Bone marrow (tissue), 2 donors: ENCODE results near the gene TTC34.

Source experiments
- DNase-seq, 2 donors: peaks; one replicate each; lab custom pipeline; 2025; lab: John Stamatoyannopoulos, UW

Gene TTC34

DNA sequence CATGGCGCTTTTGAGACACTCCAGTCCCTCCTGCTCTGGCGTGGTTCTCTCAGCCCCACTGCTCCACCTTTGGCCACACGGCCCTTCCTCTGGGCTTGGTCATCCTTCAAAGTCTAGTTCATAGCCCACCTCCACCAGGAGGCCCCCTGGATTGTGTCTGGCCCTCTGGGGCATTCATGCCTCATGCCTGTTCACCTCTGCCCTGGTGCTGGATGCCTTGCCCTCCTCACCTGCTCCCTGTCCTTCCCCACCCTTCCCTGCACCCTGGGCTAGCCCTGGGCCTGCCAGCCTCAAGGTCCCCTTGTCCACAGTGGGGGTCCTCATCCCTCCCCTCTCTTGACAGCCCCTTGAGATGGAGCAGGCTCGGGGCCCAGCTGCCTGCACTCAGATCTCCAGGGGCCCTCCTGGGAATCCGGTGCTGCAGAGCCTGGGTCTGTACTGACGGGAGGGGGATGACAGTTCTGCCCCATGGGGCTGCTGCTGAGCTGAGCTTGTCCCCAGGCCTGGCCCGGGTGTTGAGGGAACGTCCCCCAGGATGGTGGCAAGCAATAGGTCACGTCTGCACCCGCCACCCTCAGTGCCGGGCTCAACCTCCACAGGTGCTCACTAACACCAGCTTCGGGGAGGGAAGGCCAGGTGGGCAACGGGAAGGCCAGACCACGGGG is 196.5 kb downstream of the TTC34 start:
- no peak for DNase-seq

DNA sequence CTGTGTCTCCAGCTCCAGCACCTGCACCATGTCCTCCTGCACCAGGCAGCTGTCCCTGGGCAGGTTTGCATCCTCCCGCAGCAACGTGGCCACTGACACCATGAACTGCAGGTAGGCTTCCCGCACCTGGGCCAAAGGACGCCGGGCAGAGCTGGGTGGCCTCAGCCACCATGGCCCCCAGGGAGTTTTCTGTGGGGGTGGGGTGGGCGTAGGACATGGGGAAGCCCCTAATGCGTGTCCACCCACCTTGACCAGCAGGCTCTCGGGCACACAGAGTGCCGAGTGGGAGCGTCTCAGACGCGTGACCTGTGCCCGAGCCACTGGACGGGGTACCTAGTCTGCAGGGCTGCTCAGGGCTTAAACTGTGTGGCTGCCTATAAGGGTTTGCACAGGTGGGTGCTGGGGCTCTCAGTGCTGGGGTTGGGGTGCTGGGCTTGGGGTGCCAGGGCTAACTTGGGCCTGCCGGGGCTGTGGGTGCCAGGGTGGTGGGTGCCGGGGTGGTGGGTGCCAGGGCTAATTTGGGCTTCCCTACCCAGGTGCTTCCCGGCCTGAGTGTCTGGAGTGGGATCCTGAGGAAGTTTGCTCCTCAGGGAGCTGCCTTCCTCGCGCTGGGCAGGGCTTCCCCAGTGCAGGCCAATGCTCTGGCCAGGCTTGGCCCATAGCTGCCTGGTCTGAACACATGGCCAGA is 197.2 kb downstream of the TTC34 start:
- DNase-seq = no peak

DNA sequence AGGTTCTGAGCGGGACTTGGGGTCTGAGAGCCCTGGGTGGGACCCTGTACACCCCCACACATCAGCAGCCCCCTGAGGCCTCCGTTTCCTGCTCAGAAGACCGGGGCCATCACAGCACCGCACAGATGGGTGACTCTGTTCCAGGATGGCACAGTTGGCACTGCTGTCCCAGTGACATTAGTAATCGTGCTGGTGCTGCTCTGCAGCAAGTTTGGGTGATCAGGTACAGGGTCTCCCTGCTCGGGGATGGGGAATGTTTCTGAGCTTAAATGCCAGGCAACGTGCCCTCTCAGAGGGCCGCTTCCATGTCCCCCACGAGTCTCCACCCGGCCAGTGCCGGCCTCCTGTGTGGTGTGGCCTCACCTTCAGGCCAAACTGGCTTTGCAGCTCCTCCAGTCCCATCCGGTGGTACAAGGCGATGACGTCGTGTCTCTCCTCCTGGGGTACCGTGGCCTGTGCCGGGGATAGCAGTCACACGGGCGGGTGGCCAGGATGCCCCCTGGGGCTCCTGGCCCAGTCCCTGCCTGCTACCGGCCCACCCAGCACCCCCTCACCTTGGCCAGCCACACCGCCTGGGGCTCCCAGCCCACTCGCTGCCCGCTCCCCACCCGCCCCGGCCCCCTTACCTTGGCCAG is 197.9 kb downstream of the TTC34 start:
- no peak for DNase-seq

DNA sequence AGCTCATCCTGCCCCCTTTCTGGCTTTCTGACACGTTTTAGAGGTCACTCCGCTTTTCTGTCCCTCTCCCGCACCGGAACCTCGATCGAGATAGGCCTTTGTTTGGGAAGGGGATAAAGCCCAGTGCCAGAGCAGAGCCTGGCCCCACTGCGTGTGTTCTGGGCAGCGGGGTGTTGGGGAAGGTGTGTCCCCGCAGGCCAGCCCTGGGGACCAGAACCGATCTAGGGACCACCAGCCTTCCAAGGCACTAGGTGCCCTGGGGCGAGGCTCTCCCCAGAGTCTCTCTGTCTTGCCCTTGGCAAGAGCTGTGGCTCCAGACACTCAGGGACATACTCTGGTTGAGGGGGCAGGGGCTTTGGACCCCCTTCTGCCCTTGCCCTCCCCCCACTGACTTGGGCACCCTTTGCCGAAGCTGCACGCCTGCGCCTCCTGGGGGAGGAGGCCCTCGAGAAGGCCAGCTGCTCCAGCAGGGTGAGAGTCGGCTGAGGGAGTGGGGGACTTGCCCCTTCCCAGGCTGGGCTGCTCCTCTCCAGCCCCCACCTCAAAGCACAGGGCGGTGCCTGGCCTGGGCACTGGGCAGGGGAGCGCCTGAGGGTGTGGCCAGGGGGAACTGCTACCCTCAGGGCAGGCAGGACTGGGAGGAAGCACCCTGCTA is 198.5 kb downstream of the TTC34 start:
- no peak for DNase-seq

DNA sequence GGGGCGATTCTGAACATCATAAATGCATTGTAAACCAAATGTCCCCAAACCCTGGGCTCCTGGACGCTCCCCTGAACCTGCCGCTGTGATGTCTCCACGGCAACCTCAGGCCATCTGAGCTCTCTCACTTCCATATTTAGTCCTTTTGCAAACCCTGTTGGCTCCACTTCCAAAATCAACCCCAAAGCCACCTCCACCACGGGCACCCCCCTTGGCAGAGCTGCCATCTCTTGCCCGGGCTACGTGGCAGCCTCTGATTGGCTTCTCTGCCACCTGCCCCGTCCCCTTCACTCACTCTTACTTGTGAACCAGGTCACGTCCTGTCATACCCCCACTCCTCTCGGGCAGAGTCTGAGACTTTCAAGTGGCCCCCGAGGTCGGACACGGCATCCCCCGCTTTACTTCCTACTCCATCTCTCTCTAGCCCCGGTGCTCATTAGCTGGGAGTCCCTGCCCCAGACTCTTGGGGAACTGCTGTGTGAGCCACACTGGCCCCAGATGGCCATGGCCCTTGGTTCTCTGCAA is 199.1 kb downstream of the TTC34 start:
- no peak for DNase-seq

DNA sequence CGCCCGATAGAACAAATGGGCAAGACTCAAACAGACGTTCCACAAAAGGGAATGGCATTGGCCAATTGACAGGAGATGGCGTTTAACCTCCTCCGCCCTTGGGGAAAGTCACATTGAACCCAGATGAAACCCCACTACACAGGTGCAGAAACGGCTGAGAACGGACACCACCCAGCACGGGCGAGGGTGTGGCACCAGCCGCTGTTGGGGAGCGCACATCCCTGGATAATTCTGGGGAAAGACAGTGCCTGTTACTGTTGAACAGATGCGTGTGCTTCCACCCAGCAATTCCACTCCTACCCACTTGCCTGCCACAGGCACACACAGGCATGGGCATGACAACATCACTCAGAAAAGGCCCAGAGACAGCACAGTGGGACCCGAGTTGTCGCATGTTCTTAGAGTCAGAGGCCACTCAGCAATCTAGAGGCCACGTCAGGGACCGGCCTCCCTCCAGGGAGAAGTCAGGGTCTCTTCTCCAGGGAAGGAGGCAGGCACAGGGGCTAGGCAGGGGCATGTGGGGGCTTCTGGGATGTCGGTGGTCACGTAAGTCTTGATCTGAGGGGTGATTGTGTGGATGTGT is 199.7 kb downstream of the TTC34 start:
- DNase-seq = no peak

DNA sequence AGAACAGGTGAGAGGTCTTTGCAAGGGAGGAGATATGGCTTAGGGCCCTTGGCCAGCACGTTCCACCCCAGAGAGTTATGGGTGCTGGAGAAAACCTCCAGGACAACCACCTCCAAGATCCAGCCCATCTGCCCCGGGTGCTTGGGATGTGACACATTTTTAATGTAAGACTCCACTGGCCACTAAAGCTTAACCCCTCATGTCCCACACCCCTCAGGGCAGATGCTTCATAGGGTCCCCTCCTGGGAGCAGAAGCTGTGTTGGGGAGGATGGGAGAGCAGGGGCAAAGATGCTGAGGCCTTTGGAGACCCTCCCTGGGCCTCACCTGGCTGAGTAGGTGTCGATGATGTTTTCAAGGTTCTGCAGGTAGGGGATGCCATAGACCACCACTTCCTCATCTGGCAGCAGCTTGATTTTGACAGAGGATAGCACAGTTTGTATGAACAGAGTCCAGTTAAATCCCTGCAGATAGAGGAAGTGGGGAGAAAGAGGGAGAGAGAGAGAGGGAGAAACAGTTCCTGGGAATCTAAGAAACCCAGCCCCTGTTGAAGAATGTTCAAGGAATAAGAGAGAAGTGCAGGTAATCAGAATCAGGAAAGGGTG is 203.1 kb downstream of the TTC34 start:
- no peak for DNase-seq

DNA sequence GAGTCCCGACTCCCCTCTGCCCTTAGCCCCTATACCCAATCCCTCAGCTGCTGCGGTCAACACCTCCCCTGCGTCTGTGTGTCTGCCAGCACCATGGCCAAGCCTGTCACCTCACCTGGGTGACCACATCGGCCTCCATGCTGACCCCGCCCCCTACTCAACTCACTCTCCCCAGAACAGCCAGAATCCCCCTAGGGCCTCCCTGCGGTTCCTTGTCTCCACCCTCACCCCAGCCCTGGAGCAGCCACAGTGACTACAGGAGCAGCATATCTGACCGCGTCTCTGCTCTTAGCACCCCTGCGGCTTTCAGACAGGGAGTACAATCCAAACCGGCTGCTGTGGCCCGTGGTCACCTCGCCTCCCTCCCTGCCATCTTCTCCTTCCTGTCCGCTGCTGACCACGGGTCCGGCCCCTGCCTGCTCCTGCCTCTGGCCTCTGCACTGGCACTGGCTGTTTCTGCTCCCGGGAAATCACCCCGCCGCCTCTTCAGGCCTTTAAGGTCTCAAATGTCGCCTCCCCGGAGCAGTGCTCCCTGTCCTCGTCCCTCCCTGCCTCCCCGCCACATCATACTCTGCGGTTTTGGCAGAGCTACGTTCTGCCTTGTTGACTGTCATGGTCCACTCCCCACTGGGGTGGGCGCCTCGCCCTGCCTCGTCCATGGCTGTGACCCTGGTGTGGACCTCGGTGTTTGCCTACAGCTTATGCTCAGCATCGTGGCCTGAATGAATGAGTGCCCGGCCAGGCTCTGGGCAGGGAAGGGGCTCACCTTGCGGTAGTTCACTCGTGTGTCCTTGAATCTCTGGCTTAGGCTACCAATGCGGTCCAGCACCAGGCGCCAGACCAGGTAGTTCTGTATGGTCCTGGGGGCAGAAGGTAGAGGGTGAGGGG is 203.8 kb downstream of the TTC34 start:
- no peak for DNase-seq

DNA sequence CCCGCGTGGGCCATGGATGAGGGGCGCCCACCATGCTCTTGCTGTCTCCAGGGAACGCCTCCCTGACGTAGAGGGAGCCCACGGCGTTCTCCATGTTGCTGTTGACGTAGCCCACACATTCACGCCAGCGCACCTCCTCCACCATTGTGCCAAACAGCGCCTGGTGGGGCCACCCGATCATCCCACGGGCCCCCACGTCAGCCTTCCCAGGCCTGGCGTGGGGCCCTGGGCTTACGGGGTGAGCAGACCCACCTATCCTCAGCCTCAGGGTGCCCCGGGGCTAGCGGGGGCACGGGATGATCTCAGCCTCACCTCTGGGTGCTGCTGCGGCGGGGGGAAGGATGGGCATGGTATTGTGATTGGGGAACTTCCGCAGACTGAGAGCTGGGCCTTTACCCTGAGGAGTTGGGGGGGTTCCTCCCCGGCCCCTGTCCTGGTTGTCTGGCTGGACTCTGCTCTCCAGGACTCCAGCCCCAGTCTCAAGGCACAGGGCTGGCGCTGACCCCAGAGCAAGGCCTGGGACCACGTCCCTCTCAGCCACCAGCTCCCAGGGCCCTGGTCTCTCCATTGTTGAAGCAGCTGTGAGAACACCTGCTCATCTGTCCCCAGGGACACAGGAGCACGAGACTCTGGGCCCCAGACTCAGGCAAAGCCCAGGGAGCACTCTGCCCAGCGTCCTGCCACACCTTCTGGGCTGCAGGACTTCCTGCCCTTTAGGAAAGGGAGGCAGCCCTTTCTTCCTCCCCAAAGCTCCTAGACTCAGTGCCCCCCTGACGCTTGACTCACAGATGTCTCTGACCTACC is 204.8 kb downstream of the TTC34 start:
- DNase-seq = no peak

DNA sequence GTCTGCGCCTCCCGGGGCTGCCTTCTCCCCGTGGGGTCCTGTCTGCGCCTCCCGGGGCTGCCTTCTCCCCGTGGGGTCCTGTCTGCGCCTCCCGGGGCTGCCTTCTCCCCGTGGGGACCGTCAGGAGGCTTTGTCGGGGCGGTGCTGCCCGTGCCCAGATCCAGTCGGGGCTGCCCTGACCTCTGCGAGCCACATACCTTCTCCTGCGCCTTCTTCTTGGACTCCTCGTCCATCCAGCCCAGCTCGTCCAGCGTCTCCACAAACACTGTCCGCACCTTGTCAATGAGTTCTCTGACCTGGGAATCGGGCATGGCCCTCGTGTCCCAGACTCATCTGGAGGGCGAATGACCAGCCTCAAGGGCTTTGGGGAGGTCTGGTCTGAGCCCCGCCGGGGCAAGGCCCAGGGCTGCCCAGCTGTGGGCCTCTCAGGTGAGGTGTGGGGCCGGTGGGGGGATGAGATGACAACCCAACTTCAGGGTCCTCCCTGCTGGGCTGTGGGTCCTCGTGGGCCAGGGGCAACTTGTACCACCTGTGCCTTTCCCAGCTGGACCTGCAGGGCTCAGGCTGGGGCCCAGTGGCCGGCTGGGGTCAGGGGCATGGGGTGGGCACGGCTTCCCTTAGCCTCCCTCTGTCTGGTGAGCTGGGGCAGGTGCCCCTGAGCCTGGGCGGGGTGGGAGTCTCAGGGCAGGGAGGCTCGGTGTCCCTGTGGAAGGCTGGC is 205.5 kb downstream of the TTC34 start:
- no peak for DNase-seq

DNA sequence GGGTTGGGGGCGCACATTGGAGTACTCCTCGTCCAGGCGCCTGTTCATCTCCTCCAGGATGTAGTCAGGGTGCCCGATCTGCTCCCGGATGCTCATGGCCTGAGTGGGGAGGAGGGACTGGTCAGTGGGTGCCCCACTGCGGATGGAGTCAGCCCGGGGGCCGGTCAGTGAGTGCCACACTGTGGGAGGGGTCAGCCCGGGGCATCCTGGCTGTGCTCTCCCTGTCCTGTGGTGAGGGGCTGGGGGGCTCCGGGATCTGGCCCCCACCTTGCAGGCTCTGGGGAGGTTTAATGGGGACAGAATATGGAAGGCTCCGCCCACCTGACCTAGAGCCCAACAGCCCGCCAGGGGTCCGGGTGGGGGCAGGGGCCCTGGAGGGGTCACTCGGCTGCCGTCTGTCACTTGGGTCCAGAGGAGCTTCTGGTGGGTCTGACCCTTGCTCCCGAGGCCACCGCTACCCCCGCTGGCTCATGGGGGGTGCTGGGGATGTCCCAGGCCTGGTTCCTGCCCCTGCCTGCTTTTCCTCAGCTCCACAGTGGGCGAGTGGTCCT is 206.2 kb downstream of the TTC34 start:
- DNase-seq = no peak

DNA sequence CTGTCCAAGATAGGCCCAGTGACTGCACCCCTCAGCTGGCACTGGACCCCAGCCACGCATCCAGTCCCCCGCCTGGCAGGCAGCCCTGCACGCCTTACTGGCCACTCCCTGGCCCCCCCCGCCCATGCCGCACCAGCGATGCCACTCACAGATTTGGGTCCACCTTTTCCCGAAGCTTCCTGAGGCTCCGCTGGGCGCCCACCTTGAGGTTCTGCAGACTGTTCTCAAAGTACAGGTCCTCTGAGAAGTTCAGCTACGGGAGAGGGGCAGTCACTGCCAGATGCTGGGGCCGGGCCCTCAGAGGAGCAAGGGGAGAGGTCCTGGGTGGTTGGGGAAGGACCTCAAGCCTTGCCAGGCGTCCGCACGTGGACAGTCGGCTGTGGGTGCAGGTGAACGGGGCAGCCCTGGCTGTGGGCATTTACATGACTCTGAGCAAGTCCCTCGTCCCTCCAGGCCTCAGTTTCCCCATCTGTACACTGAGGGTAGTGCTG is 206.8 kb downstream of the TTC34 start:
- DNase-seq = no peak

DNA sequence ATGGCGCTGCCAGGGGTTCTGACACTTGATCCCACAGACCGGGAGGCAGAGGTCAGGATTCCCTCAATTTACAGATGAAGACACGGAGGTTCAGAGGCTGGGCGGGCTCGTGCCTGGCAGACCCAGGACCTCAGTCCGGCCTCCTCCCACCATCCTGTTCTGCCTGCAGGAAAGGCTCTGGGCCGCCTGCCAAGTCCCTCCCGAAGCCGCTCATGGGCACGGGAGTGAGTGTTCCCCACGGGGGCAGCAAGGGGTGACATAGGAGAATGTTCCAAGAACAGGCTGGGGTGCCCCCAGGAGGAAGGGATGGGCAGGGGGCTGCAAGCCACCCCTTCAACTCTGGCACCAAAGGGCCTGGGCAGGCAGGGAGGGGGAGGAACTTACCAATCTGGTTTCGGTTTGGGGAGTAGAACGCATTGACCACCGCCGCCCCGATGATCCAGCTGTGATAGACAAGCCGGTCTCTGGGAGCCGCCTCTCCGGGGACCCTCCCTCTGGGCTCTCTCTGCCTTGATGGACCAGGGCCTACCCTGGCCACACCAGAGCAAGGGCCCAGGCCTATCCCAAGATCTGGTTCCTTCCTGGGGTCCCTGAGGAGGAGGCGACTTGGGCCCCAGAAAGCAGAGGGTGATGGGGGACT is 207.4 kb downstream of the TTC34 start:
- no peak for DNase-seq

DNA sequence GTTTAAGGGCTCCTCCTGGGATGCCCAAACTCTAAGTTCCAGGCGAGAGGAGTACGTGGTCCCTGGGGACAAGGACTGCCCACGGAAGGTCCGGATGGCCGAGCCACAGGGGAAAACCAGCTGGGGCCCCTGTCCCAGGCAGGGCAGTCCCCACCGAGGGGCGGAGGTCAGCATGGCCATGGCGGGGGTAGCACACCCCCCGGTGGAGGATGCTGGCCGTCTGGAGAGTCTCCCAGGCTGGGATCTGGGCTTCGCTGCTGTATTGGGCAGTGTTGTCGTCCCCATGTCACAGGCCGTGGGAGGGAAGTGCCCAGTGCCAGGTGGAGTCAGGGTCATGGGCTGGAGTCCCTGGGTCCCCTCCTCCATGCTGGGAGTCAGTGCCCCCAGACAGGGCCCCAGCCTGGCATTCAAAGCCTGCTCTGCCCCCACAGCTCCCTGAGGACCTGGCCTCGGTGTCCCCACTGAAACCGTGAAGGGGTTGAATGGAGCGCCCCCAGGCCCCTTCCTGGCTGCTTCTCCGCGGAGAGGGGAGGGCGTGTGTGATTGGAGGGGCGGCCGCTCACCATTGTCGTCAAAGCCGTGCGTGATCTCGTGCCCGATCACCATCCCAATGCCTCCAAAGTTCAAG is 208.1 kb downstream of the TTC34 start:
- no peak for DNase-seq

DNA sequence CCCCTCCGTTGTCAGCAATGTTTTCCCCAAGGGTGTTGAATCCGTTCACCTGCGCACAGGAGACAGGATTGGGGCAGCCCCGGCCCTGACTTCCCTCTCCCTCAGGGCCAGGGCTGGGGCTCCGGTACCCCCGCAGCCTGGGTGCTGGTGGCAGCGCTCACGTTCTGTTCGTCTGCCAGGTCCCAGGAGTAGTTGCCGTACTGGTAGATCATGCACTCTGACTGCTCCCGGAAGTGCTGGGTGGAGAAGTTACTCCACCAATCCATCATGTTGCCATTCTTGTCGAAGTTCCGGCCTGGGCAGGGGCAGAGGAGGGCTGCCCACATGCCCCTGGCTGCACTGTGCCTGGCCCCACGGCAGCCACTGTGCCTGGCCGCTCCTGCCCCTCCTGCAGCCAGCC is 208.8 kb downstream of the TTC34 start:
- DNase-seq = no peak

DNA sequence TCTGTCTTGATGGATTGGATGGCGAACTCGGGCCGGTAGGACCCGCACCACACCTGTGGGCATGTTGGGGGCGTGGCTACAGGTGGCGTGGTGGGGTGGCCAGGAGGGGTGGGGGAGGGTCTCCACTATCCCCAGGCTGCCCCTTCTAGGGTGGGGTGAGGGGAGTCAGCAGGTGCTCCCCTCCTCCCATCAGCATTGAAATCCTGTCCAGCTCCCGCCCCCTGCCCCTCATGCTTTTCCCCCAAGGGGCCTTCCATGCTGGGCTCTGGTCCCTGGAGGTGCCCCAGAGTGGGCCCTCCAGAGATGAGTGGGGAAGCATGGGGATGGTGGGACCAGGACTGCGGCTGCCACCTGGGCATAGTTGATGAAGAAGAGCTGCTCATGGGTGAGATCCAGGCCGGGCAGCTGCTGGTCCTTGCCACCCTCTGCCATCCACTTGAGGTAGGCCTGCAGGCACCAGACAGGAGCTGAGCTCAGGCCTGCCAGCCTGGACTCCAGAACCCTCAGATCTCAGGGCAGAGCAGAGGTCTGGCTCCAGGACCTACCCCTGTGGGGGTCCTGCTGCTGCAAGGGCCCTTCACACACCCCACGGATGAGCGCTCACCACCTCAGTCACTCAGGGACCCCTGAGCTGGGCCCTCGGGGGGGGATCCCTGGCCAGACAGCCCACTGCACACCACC is 209.8 kb downstream of the TTC34 start:
- DNase-seq = no peak

DNA sequence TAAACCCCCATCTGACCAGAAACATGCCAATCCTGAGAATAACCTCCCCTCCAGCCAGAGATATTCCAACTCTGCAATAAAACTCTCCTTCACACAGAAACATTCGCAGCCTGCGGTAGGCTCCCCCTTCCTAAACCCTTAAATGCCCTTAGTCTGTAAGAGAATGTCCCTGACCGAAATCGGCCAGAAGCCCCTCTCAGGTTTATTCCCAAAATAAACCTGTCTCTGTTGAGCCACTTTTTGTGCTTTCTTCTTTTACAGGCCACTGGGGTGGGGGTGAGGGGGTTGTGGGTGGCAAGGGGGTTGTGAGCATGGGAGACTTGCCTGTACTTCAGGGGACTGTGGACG is 210.3 kb downstream of the TTC34 start:
- DNase-seq = no peak
